DMS153 treated with DMSO at 0.1 percent for 48 hours (cell line): Measurements from ENCODE around the gene TNRC6C.

Experiments
- DNase-seq: peaks from one replicate; lab custom pipeline; 2025; ENCODE audit not compliant: unreplicated experiment; lab: John Stamatoyannopoulos, UW

Gene TNRC6C

GRCh38 chr17:78012428-78012827 lies 53.9 kb downstream of the TNRC6C start:
- no peak for DNase-seq

GRCh38 chr17:78013683-78014467 lies 55.4 kb downstream of the TNRC6C start:
- peak; percentile 66 for DNase-seq

GRCh38 chr17:78014646-78015045 lies 56.1 kb downstream of the TNRC6C start:
- DNase-seq, result no peak

- DNase-seq, result no peak
Measured at GRCh38 chr17:78016852-78017251, 58.3 kb downstream of the TNRC6C start.

- DNase-seq, result peak; percentile 29
Measured at GRCh38 chr17:78019367-78019975, 61.0 kb downstream of the TNRC6C start.

- no peak for DNase-seq
Measured at GRCh38 chr17:78019976-78020716, 61.6 kb downstream of the TNRC6C start.

GRCh38 chr17:78020717-78021108 lies 62.2 kb downstream of the TNRC6C start:
- no peak for DNase-seq

- no peak for DNase-seq
Measured at GRCh38 chr17:78022425-78022824, 63.9 kb downstream of the TNRC6C start.

GRCh38 chr17:78023042-78023441 lies 64.5 kb downstream of the TNRC6C start:
- DNase-seq, result no peak

- no peak for DNase-seq
Measured at GRCh38 chr17:78026381-78026780, 67.9 kb downstream of the TNRC6C start.

GRCh38 chr17:78027121-78027520 lies 68.6 kb downstream of the TNRC6C start:
- DNase-seq, result no peak

- no peak for DNase-seq
Measured at GRCh38 chr17:78029697-78030096, 71.2 kb downstream of the TNRC6C start.

GRCh38 chr17:78031435-78031834 lies 72.9 kb downstream of the TNRC6C start:
- DNase-seq, result no peak

- no peak for DNase-seq
Measured at GRCh38 chr17:78032166-78032565, 73.7 kb downstream of the TNRC6C start.

- DNase-seq, result no peak
Measured at GRCh38 chr17:78034429-78035091, 76.1 kb downstream of the TNRC6C start.

- no peak for DNase-seq
Measured at GRCh38 chr17:78037280-78037679, 78.8 kb downstream of the TNRC6C start.

- peak; percentile 44 for DNase-seq
Measured at GRCh38 chr17:78038748-78039288, 80.3 kb downstream of the TNRC6C start.

- no peak for DNase-seq
Measured at GRCh38 chr17:78039581-78039980, 81.1 kb downstream of the TNRC6C start.

- DNase-seq, result peak; percentile 52
Measured at GRCh38 chr17:78040440-78041385, 82.2 kb downstream of the TNRC6C start.
